ENCODE data around the gene ILF3. TPM values are rescaled to one million over a fixed set of nuclear protein-coding genes. Genes with fewer than 3 reads are reported as not detected.

Gene ILF3
- total and polyA plus RNA-seq, 10 of the 15 experiments (the other 5 are each of a cell fraction or from before 2014, with no cell fraction given) = 28.1 to 383 (median 176) TPM

DNA sequence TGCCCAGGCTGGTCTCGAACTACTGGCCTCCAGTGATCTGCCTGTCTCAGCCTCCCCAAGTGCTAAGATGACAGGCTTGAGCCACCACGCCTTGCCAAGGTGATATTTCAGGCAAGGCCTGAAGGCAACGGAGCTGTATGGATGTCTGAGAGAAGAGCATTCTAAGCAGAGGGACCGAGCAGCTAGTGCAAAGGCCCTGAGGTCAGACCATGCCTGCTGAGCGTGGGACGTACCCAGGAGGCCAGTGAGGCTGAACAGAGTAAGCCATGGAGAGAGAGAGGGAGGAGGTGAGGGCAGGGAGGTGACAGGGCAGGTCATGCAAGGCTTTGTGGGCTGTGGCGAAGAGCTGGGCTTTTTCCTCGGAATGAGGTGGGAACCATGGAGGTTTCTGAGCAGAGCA, 32.2 kb upstream of the ILF3 start:
- TF ChIP-seq E2F4 (IDR thresholded peaks at IDR 0.05; ENCODE audit: low read depth, low read length) (no peak), IRF4 (IDR thresholded peaks at IDR 0.05; ENCODE audit: low read depth, low read length) (no peak), NR2C2 (IDR thresholded peaks at IDR 0.05; ENCODE audit: borderline replicate concordance, control insufficient read depth, insufficient read length, low read depth) (no peak), PAX5 (IDR thresholded peaks at IDR 0.05; ENCODE audit: borderline replicate concordance, low read depth, low read length) (no peak), BACH1 (IDR thresholded peaks at IDR 0.05; ENCODE audit: borderline replicate concordance) (no peak), MTA2 (IDR thresholded peaks at IDR 0.05; ENCODE audit: low read depth) (no peak)
- TF ChIP-seq, protein P1, sequence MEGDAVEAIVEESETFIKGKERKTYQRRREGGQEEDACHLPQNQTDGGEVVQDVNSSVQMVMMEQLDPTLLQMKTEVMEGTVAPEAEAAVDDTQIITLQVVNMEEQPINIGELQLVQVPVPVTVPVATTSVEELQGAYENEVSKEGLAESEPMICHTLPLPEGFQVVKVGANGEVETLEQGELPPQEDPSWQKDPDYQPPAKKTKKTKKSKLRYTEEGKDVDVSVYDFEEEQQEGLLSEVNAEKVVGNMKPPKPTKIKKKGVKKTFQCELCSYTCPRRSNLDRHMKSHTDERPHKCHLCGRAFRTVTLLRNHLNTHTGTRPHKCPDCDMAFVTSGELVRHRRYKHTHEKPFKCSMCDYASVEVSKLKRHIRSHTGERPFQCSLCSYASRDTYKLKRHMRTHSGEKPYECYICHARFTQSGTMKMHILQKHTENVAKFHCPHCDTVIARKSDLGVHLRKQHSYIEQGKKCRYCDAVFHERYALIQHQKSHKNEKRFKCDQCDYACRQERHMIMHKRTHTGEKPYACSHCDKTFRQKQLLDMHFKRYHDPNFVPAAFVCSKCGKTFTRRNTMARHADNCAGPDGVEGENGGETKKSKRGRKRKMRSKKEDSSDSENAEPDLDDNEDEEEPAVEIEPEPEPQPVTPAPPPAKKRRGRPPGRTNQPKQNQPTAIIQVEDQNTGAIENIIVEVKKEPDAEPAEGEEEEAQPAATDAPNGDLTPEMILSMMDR (IDR thresholded peaks at IDR 0.05 in 2 of 3, conservative IDR thresholded peaks at IDR 0.05 in 1 of 3; ENCODE audit: control insufficient read depth in 2 of 3, extremely low read depth in 1 of 3, insufficient read depth in 1 of 3, low read depth in 3 of 3, low read length in 3 of 3) = no peak
- no peak overlapping the region for H3K4me3 ChIP-seq
- no peaks in the 10 kb centered on the region for H3K4me1 ChIP-seq (ENCODE audit: control insufficient read depth, insufficient read depth, low read length)
- in situ Hi-C loops (cut with MboI) (no loop called here), intact Hi-C loops (cut with micrococcal nuclease; ENCODE audit: unreplicated experiment) (no loop called here)
- H3K9ac ChIP-seq (ENCODE audit: control insufficient read depth, insufficient read depth, low read length) = no peak overlapping the region
- FAIRE-seq (no peak), ATAC-seq (no peak), DNase-seq (ENCODE audit: low read depth, low spot score) (no peak)
- H3K36me3 ChIP-seq (ENCODE audit: control insufficient read depth in 2 of 2, insufficient read depth in 2 of 2, low read length in 1 of 2) = peaks cover 0 to 2% of the 10 kb centered on the region in 2 experiments; a peak in 2 of 4 replicates
- POLR2A ChIA-PET = no interaction called here
- no peak overlapping the region for H3K27ac ChIP-seq (ENCODE audit: control insufficient read depth, insufficient read depth)
- no peaks in the 10 kb centered on the region for H3K9me3 ChIP-seq (replicated peaks; ENCODE audit: control insufficient read depth, insufficient read depth, low read length)
- BruUV-seq (replicated peaks) = no TSS peak
- SMC1A ChIA-PET (ENCODE audit: uncharacterized antibody, unreplicated experiment) = no interaction called here
- H2AFZ ChIP-seq (ENCODE audit: control insufficient read depth, low read depth, low read length) = no peak overlapping the region
- WGBS (ENCODE audit: insufficient coverage, insufficient replicate concordance, low lambda C conversion rate, missing lambda C conversion rate) = 92% methylated on average over 8 of the region's 8 CpGs
- no peaks in the 10 kb centered on the region for H4K20me1 ChIP-seq (ENCODE audit: control insufficient read depth, insufficient read depth)
- H3K79me2 ChIP-seq (ENCODE audit: control insufficient read depth, insufficient read depth, low read length) = no peaks in the 10 kb centered on the region
- no peak overlapping the region for H3K4me2 ChIP-seq (ENCODE audit: control insufficient read depth, insufficient read depth)
- RAD21 ChIA-PET (ENCODE audit: unreplicated experiment) = interaction anchor here (1.1 kb wide), 1 partner anchor 18 kb away, joined by 4 read pairs; no protein-coding TSS in a partner anchor
- H3K27me3 ChIP-seq (replicated peaks in 1 of 2; ENCODE audit: control insufficient read depth in 2 of 2, insufficient read depth in 2 of 2, low read length in 1 of 2) = no peaks in the 10 kb centered on the region
- CTCF ChIA-PET = interaction anchor here (1.2 to 1.9 kb wide), 3 partner anchors 10 to 78 kb away, joined by 4 to 7 read pairs (median 5); no protein-coding TSS in a partner anchor
